Measurements from ENCODE around the gene WDR37.
"Not testable (repeated sequence)": the region's sequence is repeated elsewhere in the genome, so short reads cannot be mapped to it uniquely, and the experiment has no call there.

Gene WDR37

DNA sequence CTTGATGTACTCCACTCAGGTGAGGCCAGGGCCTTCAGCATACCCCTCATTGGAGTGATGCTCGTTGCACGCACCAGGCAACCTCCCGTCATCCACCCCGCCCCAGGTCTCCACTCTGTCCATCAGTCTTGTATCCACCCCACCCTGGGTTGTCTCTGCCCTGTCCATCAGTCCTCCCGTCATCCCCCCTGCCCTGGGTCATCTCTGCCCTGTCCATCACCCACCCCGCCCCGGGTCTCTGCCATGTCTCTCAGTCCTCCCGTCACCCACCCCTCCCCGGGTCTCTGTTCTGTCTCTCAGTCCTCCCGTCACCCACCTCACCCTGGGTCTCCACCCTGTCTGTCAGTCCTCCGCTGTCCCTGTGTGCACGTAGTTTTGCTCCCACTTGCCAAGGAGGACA, 59.9 kb downstream of the WDR37 start:
- DNase-seq, result no peak
- H3K27me3 ChIP-seq (ENCODE audit: insufficient read depth, low read length, poor library complexity), result no peaks in the 10 kb centered on the region
- TF ChIP-seq CTCF (IDR thresholded peaks at IDR 0.05; ENCODE audit: borderline replicate concordance, extremely low read depth, low read length, poor library complexity, severe bottlenecking), result no peak
- TF ChIP-seq EZH2 (IDR thresholded peaks at IDR 0.05; ENCODE audit: borderline replicate concordance, low read depth, low read length, severe bottlenecking), result no peak
- H3K36me3 ChIP-seq (ENCODE audit: insufficient read depth, low read length), result peaks cover 85% of the 10 kb centered on the region
- H4K20me1 ChIP-seq (ENCODE audit: insufficient read depth, low read length), result 0 out of 2 replicates have a peak, but pooled peaks cover 3% of the 10 kb centered on the region
- H3K9ac ChIP-seq (ENCODE audit: low read depth, low read length), result no peak overlapping the region
- no peaks in the 10 kb centered on the region for H3K9me3 ChIP-seq (ENCODE audit: insufficient read depth, low read length, severe bottlenecking)
- no peak overlapping the region for H3K4me2 ChIP-seq (ENCODE audit: insufficient read depth, low read length)
- H3K4me1 ChIP-seq (ENCODE audit: insufficient read depth, low read length), result no peaks in the 10 kb centered on the region
- no peak overlapping the region for H3K27ac ChIP-seq (ENCODE audit: low read length)
- no peak overlapping the region for H3K4me3 ChIP-seq (ENCODE audit: low read depth in 1 of 2, low read length in 2 of 2)
- peaks cover 8% of the 10 kb centered on the region; the same call in 1 of the 2 replicates for H3K79me2 ChIP-seq (ENCODE audit: insufficient read depth, low read length)
- ATAC-seq (ENCODE audit: insufficient read depth, low read depth), result no peak
- no peak overlapping the region for H2AFZ ChIP-seq (ENCODE audit: low read depth, low read length)

- no peak overlapping the region for H3K9ac ChIP-seq (ENCODE audit: low read depth, low read length)
- peaks cover 5% of the 10 kb centered on the region; the same call in 1 of the 2 replicates for H3K79me2 ChIP-seq (ENCODE audit: insufficient read depth, low read length)
- H3K27me3 ChIP-seq (ENCODE audit: insufficient read depth, low read length, poor library complexity), result no peaks in the 10 kb centered on the region
- no peaks in the 10 kb centered on the region for H3K4me1 ChIP-seq (ENCODE audit: insufficient read depth, low read length)
- ATAC-seq (ENCODE audit: insufficient read depth, low read depth) (no peak), DNase-seq (no peak)
- H3K36me3 ChIP-seq (ENCODE audit: insufficient read depth, low read length), result peaks cover 88% of the 10 kb centered on the region
- no peak overlapping the region for H3K4me3 ChIP-seq (ENCODE audit: low read depth in 1 of 2, low read length in 2 of 2)
- no peak overlapping the region for H2AFZ ChIP-seq (ENCODE audit: low read depth, low read length)
- TF ChIP-seq EZH2 (IDR thresholded peaks at IDR 0.05; ENCODE audit: borderline replicate concordance, low read depth, low read length, severe bottlenecking), result no peak
- no peak for TF ChIP-seq CTCF (IDR thresholded peaks at IDR 0.05; ENCODE audit: borderline replicate concordance, extremely low read depth, low read length, poor library complexity, severe bottlenecking)
- H3K9me3 ChIP-seq (ENCODE audit: insufficient read depth, low read length, severe bottlenecking), result no peaks in the 10 kb centered on the region
- no peak overlapping the region for H3K4me2 ChIP-seq (ENCODE audit: insufficient read depth, low read length)
- 0 out of 2 replicates have a peak, but pooled peaks cover 3% of the 10 kb centered on the region for H4K20me1 ChIP-seq (ENCODE audit: insufficient read depth, low read length)
- no peak overlapping the region for H3K27ac ChIP-seq (ENCODE audit: low read length)
These were observed 60.6 kb downstream of the WDR37 start for GRCh38 chr10:1116696-1117280.

GRCh38 chr10:1117651-1118050, 61.5 kb downstream of the WDR37 start:
- no peak for TF ChIP-seq EZH2 (IDR thresholded peaks at IDR 0.05; ENCODE audit: borderline replicate concordance, low read depth, low read length, severe bottlenecking)
- no peak for TF ChIP-seq CTCF (IDR thresholded peaks at IDR 0.05; ENCODE audit: borderline replicate concordance, extremely low read depth, low read length, poor library complexity, severe bottlenecking)
- Histone ChIP-seq H3K4me1 (ENCODE audit: insufficient read depth, low read length) (peaks cover 3% of the 10 kb centered on the region; the same call in 1 of the 2 replicates), H3K9me3 (ENCODE audit: insufficient read depth, low read length, severe bottlenecking) (no peaks in the 10 kb centered on the region), H2AFZ (ENCODE audit: low read depth, low read length) (no peak overlapping the region), H4K20me1 (ENCODE audit: insufficient read depth, low read length) (0 out of 2 replicates have a peak, but pooled peaks cover 3% of the 10 kb centered on the region), H3K4me3 (ENCODE audit: low read depth in 1 of 2, low read length in 2 of 2) (no peak overlapping the region), H3K36me3 (ENCODE audit: insufficient read depth, low read length) (peaks cover 88% of the 10 kb centered on the region), H3K9ac (ENCODE audit: low read depth, low read length) (no peak overlapping the region), H3K79me2 (ENCODE audit: insufficient read depth, low read length) (no peaks in the 10 kb centered on the region), H3K27me3 (ENCODE audit: insufficient read depth, low read length, poor library complexity) (no peaks in the 10 kb centered on the region), H3K4me2 (ENCODE audit: insufficient read depth, low read length) (no peak overlapping the region), H3K27ac (ENCODE audit: low read length) (no peak overlapping the region)
- ATAC-seq (ENCODE audit: insufficient read depth, low read depth) (no peak), DNase-seq (no peak)

DNA sequence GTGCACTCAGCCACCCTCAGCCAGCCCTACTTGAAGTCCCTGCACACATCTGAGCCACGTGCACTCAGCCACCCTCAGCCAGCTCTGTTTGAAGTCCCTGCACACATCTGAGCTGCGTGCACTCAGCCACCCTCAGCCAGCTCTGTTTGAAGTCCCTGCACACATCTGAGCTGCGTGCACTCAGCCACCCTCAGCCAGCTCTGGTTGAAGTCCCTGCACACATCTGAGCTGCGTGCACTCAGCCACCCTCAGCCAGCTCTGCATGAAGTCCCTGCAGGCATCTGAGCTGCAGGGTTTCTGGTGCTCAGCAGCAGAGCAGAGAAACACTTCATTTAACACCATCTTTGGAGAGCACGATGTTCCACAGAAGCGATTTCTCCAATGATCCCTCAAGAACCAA, 62.1 kb downstream of the WDR37 start:
- H3K27me3 ChIP-seq (ENCODE audit: insufficient read depth, low read length, poor library complexity); H3K4me3 ChIP-seq (ENCODE audit: low read depth in 1 of 2, low read length in 2 of 2); H4K20me1 ChIP-seq (ENCODE audit: insufficient read depth, low read length); H3K9me3 ChIP-seq (ENCODE audit: insufficient read depth, low read length, severe bottlenecking); H2AFZ ChIP-seq (ENCODE audit: low read depth, low read length); H3K4me2 ChIP-seq (ENCODE audit: insufficient read depth, low read length); H3K9ac ChIP-seq (ENCODE audit: low read depth, low read length); H3K4me1 ChIP-seq (ENCODE audit: insufficient read depth, low read length); H3K79me2 ChIP-seq (ENCODE audit: insufficient read depth, low read length); ATAC-seq (ENCODE audit: insufficient read depth, low read depth): not testable (repeated sequence)
- H3K36me3 ChIP-seq (ENCODE audit: insufficient read depth, low read length), result peaks cover 88% of the 10 kb centered on the region
- H3K27ac ChIP-seq (ENCODE audit: low read length), result 0 out of 2 replicates have a peak overlapping the region, but pooled peaks have one; percentile 23
- DNase-seq, result peak; percentile 20
